KMS-11 (cell line): ENCODE results near the gene SCAPER.

ENCODE experiments used
- H2AFZ ChIP-seq: fragments of 200-600 bp; sonication (generic); 2 replicates; pipeline ENCODE4 v1.6.1; 2016; ENCODE audit warnings: antibody characterized with exemption, mixed run types, low read depth
- H3K27ac ChIP-seq: fragments of 200-600 bp; sonication (generic); 2 replicates; pipeline ENCODE4 v1.6.1; 2016; ENCODE audit warnings: mild to moderate bottlenecking, mixed run types
- H3K27me3 ChIP-seq: fragments of 200-600 bp; sonication (generic); 2 replicates; pipeline ENCODE4 v1.6.1; 2017; ENCODE audit warnings: mild to moderate bottlenecking, low read depth, mixed run types, moderate library complexity; ENCODE audit not compliant: insufficient read depth
- H3K36me3 ChIP-seq: fragments of 200-600 bp; sonication (generic); 2 replicates; pipeline ENCODE4 v1.6.1; 2017; ENCODE audit warnings: mild to moderate bottlenecking, mixed run types; ENCODE audit not compliant: insufficient read depth
- H3K4me1 ChIP-seq: fragments of 200-600 bp; sonication (generic); 2 replicates; pipeline ENCODE4 v1.6.1; 2016; ENCODE audit warnings: mild to moderate bottlenecking, low read depth, mixed run types; ENCODE audit not compliant: poor library complexity, severe bottlenecking
- H3K4me2 ChIP-seq: fragments of 200-600 bp; sonication (generic); 2 replicates; pipeline ENCODE4 v1.7.0; 2016; ENCODE audit warnings: mild to moderate bottlenecking, mixed run types
- H3K4me3 ChIP-seq: fragments of 200-600 bp; sonication (generic); IDR thresholded peaks from 2 replicates; pipeline ENCODE4 v1.6.1; 2017; ENCODE audit warnings: low read depth, low read length, mixed read lengths; ENCODE audit not compliant: insufficient read depth
- H3K79me2 ChIP-seq: fragments of 200-600 bp; sonication (generic); 2 replicates; pipeline ENCODE4 v1.6.1; 2016; ENCODE audit warnings: low read depth, mixed run types; ENCODE audit not compliant: insufficient read depth
- H3K9ac ChIP-seq: fragments of 200-600 bp; sonication (generic); 2 replicates; pipeline ENCODE4 v1.6.1; 2016; ENCODE audit warnings: mild to moderate bottlenecking, mixed run types
- H4K20me1 ChIP-seq: fragments of 200-600 bp; sonication (generic); 2 replicates; pipeline ENCODE4 v1.6.1; 2016; ENCODE audit warnings: mild to moderate bottlenecking, mixed run types; ENCODE audit not compliant: insufficient read depth
- TF ChIP-seq, protein P1 (sequence below): fragments of 200-600 bp; sonication (generic); conservative IDR thresholded peaks from 2 replicates; pipeline ENCODE4 v1.6.1; 2017; ENCODE audit warnings: low read depth, mild to moderate bottlenecking, antibody characterized with exemption, low read length, moderate library complexity, mixed read lengths

The SCAPER gene

DNA sequence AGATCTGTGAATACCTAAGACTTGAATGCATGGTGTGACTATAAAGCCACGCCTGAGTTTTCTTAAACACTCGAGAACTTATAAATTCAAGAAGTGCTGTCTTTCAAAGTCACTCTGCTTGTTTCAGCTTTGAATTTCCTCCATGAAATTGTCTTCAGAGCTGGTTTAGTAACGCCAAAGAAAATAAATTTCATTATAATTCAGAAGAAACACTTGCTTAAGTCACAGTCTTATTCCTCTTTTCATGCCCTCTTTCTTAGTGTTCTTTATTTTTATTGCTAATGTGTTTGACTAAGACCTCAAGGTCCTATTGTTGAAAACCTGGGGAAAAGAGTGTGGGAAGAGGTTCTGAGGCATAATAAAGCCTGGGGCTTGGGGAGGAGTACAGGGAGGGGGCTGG is 23.1 kb upstream of the SCAPER start:
- H3K79me2 ChIP-seq = no peaks in the 10 kb centered on the region
- no peak overlapping the region for H2AFZ ChIP-seq
- no peaks in the 10 kb centered on the region for H3K27me3 ChIP-seq
- no peak overlapping the region for H3K4me2 ChIP-seq
- H3K36me3 ChIP-seq = no peaks in the 10 kb centered on the region
- H3K27ac ChIP-seq = no peak overlapping the region
- TF ChIP-seq, protein P1, sequence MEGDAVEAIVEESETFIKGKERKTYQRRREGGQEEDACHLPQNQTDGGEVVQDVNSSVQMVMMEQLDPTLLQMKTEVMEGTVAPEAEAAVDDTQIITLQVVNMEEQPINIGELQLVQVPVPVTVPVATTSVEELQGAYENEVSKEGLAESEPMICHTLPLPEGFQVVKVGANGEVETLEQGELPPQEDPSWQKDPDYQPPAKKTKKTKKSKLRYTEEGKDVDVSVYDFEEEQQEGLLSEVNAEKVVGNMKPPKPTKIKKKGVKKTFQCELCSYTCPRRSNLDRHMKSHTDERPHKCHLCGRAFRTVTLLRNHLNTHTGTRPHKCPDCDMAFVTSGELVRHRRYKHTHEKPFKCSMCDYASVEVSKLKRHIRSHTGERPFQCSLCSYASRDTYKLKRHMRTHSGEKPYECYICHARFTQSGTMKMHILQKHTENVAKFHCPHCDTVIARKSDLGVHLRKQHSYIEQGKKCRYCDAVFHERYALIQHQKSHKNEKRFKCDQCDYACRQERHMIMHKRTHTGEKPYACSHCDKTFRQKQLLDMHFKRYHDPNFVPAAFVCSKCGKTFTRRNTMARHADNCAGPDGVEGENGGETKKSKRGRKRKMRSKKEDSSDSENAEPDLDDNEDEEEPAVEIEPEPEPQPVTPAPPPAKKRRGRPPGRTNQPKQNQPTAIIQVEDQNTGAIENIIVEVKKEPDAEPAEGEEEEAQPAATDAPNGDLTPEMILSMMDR = no peak
- no peaks in the 10 kb centered on the region for H4K20me1 ChIP-seq
- no peak overlapping the region for H3K9ac ChIP-seq
- H3K4me3 ChIP-seq = no peak overlapping the region
- H3K4me1 ChIP-seq = peaks cover 13% of the 10 kb centered on the region

DNA sequence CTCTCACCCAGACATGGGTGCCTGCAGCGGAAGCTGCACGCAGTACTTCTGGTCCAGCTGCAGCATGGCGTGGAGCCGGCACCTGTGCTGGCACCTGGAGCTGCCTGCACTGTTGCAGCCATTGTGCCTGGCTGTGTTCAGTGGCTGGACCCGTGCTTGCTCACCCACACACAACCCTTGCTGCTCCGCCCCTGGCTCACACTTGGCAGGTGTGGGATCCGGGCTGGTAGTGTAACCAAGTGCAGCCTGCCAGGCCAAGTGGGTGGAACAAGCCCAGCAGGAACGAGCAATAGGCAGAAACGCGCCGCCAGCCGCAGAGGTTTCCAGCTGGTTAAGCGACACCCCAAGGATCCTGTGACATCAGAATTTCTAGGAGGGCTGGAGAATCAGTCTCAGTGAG is 11.2 kb upstream of the SCAPER start:
- Histone ChIP-seq H3K27ac (no peak overlapping the region), H3K36me3 (no peaks in the 10 kb centered on the region), H3K9ac (no peak overlapping the region), H3K27me3 (no peaks in the 10 kb centered on the region), H3K79me2 (no peaks in the 10 kb centered on the region), H2AFZ (no peak overlapping the region), H4K20me1 (no peaks in the 10 kb centered on the region), H3K4me3 (no peak overlapping the region), H3K4me2 (no peak overlapping the region), H3K4me1 (no peaks in the 10 kb centered on the region)
- TF ChIP-seq, protein P1 = no peak

DNA sequence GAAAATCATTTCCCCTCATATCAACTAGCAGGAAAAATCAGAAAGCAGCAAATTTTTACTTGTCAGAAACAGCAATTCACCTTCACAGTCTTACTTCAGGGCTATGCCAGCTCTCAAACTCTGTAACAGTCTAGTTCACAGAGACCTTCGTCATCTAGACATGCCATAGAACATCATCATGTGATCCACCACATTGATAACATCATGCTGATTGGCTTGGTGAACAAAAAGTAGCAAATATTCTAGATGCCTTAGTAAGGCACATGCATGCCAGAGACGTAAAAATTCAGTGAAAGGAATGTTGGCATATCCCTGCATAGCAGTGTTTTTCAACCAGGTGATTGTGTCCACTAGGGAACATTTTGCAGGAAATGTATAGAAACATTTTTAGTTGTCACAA is 8.6 kb upstream of the SCAPER start:
- H3K79me2 ChIP-seq = no peaks in the 10 kb centered on the region

DNA sequence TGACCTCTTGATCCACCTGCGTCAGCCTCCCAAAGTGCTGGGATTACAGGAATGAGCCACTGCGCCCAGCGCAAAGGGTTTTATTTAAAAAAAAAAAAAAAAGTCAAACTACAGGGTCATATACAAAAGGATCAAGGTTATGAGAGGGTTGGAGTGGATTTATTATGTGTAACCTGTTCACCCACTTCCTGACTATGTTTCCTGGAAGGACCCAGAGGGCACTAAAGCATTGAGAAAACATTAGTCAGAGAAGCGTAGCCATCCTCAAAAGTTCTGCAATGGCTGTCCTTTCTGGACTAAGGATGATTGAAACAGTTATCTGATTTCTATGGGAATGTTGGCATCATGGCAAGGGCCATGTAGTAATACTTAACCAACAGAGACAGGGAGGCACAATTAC is 7.3 kb upstream of the SCAPER start:
- Histone ChIP-seq H3K4me3 (no peak overlapping the region), H3K36me3 (no peaks in the 10 kb centered on the region), H2AFZ (no peak overlapping the region), H3K9ac (no peak overlapping the region), H3K4me2 (no peak overlapping the region), H3K4me1 (no peaks in the 10 kb centered on the region), H4K20me1 (no peaks in the 10 kb centered on the region), H3K27me3 (no peaks in the 10 kb centered on the region), H3K79me2 (no peaks in the 10 kb centered on the region), H3K27ac (no peak overlapping the region)
- TF ChIP-seq, protein P1 = no peak

More for the DNA sequence above, 8.6 kb upstream of the SCAPER start:
- TF ChIP-seq, protein P1 = no peak
- Histone ChIP-seq H2AFZ (no peak overlapping the region), H3K27me3 (no peaks in the 10 kb centered on the region), H3K27ac (no peak overlapping the region), H4K20me1 (no peaks in the 10 kb centered on the region), H3K4me2 (no peak overlapping the region), H3K36me3 (no peaks in the 10 kb centered on the region), H3K4me1 (no peaks in the 10 kb centered on the region), H3K4me3 (no peak overlapping the region), H3K9ac (no peak overlapping the region)

DNA sequence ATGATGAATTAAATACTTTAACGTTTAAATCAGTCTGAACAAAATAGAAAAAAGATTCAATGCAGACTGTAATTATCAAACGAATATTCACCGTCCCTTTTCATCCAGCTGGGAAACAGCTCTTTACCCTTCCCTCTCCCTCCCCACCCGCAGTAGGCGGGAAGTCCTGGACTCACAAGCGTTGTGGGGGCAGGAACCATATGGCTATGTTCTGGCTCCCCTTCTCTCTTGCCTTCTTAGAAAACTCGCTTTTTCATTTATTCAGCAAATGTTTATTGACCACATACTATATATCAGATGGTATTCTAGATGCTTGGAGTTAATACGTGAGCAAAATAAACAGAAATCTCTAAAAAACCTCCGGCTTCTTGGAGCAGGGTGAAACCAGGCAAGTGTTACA is 715 bp upstream of the SCAPER start:
- no peak overlapping the region for H3K27ac ChIP-seq
- H2AFZ ChIP-seq = peak overlapping the region; percentile 92

More for the DNA sequence above, 715 bp upstream of the SCAPER start:
- TF ChIP-seq, protein P1 = no peak
- peak overlapping the region; percentile 65; the same call in 1 of the 2 replicates for H3K4me2 ChIP-seq
- H3K36me3 ChIP-seq = no peaks in the 10 kb centered on the region
- peaks cover 7% of the 10 kb centered on the region; the same call in 1 of the 2 replicates for H3K79me2 ChIP-seq
- no peaks in the 10 kb centered on the region for H4K20me1 ChIP-seq
- H3K9ac ChIP-seq = no peak overlapping the region; the same call in 1 of the 2 replicates
- H3K4me1 ChIP-seq = peaks cover 30% of the 10 kb centered on the region
- H3K27me3 ChIP-seq = no peaks in the 10 kb centered on the region
- no peak overlapping the region for H3K4me3 ChIP-seq
